Cardiac muscle cell (in vitro differentiated cells and primary cell): ENCODE data around the gene BRDT. TPM values are rescaled to one million over a fixed set of nuclear protein-coding genes. Genes with fewer than 3 reads are reported as not detected.

ENCODE experiments used
- DNase-seq, 2 donors: peaks; one replicate each; pipeline versions ENCODE4 v3.0.0 to v3.0.0-alpha.2; 2010 to 2017; ENCODE audit warnings: low read depth in 1 of 2, low spot score in 1 of 2
- H3K27ac ChIP-seq: fragments of 200-600 bp; sonication (generic); 2 replicates; pipeline ENCODE4 v1.5.1; 2016
- H3K27me3 ChIP-seq: fragments of 200-600 bp; sonication (generic); 2 replicates; pipeline ENCODE4 v1.6.0; 2016; ENCODE audit warnings: control low read depth
- H3K36me3 ChIP-seq: fragments of 200-600 bp; sonication (generic); 2 replicates; pipeline ENCODE4 v1.5.1; 2016; ENCODE audit warnings: control low read depth
- H3K4me1 ChIP-seq: fragments of 200-600 bp; sonication (generic); 2 replicates; pipeline ENCODE4 v1.8.1; 2017; ENCODE audit warnings: low read depth, mild to moderate bottlenecking, mixed run types
- H3K4me3 ChIP-seq: fragments of 200-600 bp; sonication (generic); 2 replicates; pipeline ENCODE4 v1.5.1; 2016; ENCODE audit warnings: mild to moderate bottlenecking
- H3K9me3 ChIP-seq: fragments of 200-600 bp; sonication (generic); 2 replicates; pipeline ENCODE4 v1.5.1; 2017; ENCODE audit warnings: low read depth, mild to moderate bottlenecking, control low read depth
- CTCF ChIP-seq: IDR thresholded peaks from 2 replicates; pipeline ENCODE4 v1.5.1; 2012; ENCODE audit warnings: low read depth, mild to moderate bottlenecking, low read length
- polyA plus RNA-seq: library from polyadenylated mRNA; unstranded; fragments of >200 nt; fragmentation: Nextera tagmentation; extraction: Ambion mirVana; gene quantifications from 2 replicates; pipeline ENCODE4 v1.2.1, GENCODE V29; 2016
- total RNA-seq: library from RNA; depleted of rRNA; stranded (reverse); fragments of >200 nt; gene quantifications from 2 replicates; pipeline ENCODE4 v1.2.3, GENCODE V29; 2016

BRDT gene
- total and polyA plus RNA-seq, 2 experiments from 2014 or later = not detected

GRCh38 chr1:92030656-92031107 is 81.5 kb downstream of the BRDT start:
- no peak for TF ChIP-seq CTCF
- peak in 1 of 2 donors; percentile 15 for DNase-seq
- Histone ChIP-seq H3K27ac (no peak overlapping the region), H3K36me3 (no peaks in the 10 kb centered on the region), H3K27me3 (peaks cover 12% of the 10 kb centered on the region), H3K4me3 (peak overlapping the region; percentile 58), H3K9me3 (no peaks in the 10 kb centered on the region), H3K4me1 (peaks cover 7% of the 10 kb centered on the region)

DNA sequence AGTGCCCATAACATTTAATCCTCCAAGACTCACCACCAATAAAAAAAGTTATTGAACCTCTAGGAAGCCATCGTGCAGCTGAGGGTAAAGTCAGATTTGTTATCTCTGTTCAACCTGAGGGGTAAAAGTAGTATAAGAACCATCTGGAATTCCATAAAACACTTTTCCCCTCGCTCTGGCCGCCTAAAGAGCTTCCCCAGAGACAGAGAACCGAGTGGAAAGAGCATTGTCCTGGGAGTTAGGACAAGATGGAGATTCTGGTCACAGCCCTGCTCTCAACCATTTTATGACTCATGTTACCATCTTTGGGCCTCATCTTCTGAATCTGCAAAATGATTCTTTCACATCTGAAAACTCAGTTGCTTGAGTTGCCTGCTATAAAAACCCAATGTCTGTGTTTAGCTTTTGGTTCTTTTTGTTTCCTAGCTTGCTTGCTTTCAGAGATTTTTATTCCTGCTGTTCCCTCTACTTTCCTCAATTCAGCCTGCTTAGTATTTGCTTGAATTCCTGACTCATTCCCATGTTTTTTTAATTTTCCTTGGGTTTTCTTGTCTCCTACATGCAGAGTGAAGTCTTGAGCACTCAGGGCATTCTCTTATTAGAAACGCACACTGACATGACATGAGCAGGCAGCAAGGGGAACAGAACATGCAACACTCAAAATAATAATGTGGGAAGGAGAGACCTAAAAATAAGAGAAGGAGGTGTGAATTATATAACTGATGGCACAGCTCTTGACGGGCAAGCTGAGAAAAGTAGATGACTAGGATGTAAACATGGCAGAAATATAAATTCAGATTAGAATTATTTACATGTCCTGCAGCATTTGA is 82.3 kb downstream of the BRDT start:
- DNase-seq = no peak
- no peak overlapping the region for H3K27ac ChIP-seq
- H3K27me3 ChIP-seq = peaks cover 12% of the 10 kb centered on the region
- no peak overlapping the region for H3K4me3 ChIP-seq
- peaks cover 7% of the 10 kb centered on the region for H3K4me1 ChIP-seq
- TF ChIP-seq CTCF = no peak
- no peaks in the 10 kb centered on the region for H3K9me3 ChIP-seq
- H3K36me3 ChIP-seq = no peaks in the 10 kb centered on the region

GRCh38 chr1:92037400-92037799 is 88.2 kb downstream of the BRDT start:
- TF ChIP-seq CTCF = no peak
- Histone ChIP-seq H3K4me3 (no peak overlapping the region), H3K27me3 (no peaks in the 10 kb centered on the region), H3K4me1 (peaks cover 5% of the 10 kb centered on the region), H3K27ac (no peak overlapping the region), H3K9me3 (no peaks in the 10 kb centered on the region), H3K36me3 (no peaks in the 10 kb centered on the region)
- DNase-seq = peak; percentile 29 to 49

DNA sequence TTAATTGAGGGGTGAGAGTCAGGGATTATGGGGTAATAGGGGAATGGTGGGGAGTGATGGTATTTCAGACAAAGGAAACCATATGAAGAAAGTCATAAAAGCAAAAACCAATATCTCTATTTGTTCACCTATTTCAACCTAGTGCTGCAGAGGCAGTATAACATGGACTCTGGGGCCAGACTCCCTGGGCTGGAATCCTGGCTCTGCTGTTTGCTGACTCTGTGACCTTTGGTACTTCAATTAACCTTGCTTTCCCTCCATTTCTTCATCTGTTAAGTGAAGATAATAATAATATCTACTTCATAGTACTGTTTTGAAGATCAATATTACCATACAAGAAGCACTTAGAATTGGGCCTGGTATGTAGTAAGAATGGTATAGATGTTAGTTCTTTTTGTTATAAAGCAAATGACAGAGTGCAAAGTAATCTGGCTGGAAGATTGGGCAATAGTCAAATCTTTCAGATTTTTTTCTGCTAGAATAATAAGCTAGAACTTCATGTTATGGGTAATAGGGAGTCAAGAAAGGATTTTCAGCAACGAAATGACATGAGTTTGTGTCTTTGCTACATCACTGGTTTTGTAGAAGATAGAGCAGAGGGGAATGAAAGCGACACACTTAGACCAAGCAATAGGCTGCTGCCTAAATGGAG is 89.6 kb downstream of the BRDT start:
- H3K27me3 ChIP-seq = no peaks in the 10 kb centered on the region
- H3K36me3 ChIP-seq = no peaks in the 10 kb centered on the region
- no peak for DNase-seq
- no peak for TF ChIP-seq CTCF
- H3K27ac ChIP-seq = no peak overlapping the region
- no peaks in the 10 kb centered on the region for H3K9me3 ChIP-seq
- H3K4me3 ChIP-seq = no peak overlapping the region
- peaks cover 5% of the 10 kb centered on the region for H3K4me1 ChIP-seq

- H3K27ac ChIP-seq = no peak overlapping the region
- no peak for DNase-seq
- H3K4me1 ChIP-seq = peaks cover 5% of the 10 kb centered on the region
- no peaks in the 10 kb centered on the region for H3K9me3 ChIP-seq
- no peaks in the 10 kb centered on the region for H3K27me3 ChIP-seq
- H3K36me3 ChIP-seq = no peaks in the 10 kb centered on the region
- H3K4me3 ChIP-seq = no peak overlapping the region
- TF ChIP-seq CTCF = no peak
Measured at GRCh38 chr1:92040971-92041370, 91.8 kb downstream of the BRDT start.
